Measurements from ENCODE around the gene SH3RF1. TPM values are rescaled to one million over a fixed set of nuclear protein-coding genes. Genes with fewer than 3 reads are reported as not detected.
A peak's percentile ranks its signal among the peaks of the same experiment; 100 is the strongest.

The SH3RF1 gene
- total RNA-seq, 1 experiment from 2014 or later = 15.3 TPM

DNA sequence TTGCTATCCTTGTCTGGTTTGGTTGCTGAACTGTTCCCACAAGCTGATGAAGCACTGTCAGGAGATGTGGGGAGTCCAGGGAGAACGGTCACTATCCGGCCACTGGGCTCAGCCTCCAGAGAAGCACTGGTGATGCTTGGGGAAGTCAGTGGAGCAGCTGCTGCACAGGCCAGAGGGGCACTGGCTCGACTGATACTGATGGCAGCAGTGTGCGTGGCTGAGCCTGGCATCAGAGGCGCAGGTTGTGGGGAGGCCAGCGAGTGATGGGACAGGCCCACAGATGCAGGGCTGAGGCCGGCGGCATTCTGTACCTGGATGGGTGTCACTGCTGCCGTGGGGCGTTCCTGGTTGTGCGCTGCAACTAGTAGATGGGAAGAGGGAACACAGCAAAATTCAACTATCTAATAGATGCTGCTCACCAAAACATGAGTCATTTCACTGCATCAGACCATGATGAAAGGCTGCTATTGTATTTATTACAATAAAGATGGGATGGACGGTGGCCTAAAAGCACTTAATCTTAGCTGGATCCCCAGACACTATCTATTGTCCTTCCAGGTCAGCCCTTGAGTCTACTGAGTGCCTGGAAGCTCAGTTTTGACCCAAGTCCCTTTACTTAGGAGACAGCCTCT is 154.4 kb downstream of the SH3RF1 start:
- 0 out of 7 replicates have a peak overlapping the region, but pooled peaks of 1 of the 3 experiments have one; percentile 32 for H3K27ac Mint-ChIP-seq
- no peaks in the 10 kb centered on the region for H3K79me2 ChIP-seq (ENCODE audit: insufficient read depth, low read length)
- H3K36me3 Mint-ChIP-seq (ENCODE audit: insufficient read depth in 1 of 3, low read depth in 3 of 3) = peaks cover 14 to 44% (median 29%) of the 10 kb centered on the region in 3 experiments
- no peak overlapping the region for H3K4ac ChIP-seq (ENCODE audit: low read depth, low read length)
- no peaks in the 10 kb centered on the region for H3K9me3 ChIP-seq (ENCODE audit: control insufficient read depth, low read depth, low read length)
- no peak overlapping the region for H2BK15ac ChIP-seq (ENCODE audit: low read depth, low read length)
- H4K91ac ChIP-seq (ENCODE audit: insufficient read length, low read depth, low read length) = no peak overlapping the region
- H3K14ac ChIP-seq (ENCODE audit: insufficient read depth, low read length) = no peak overlapping the region
- no peak overlapping the region for H2BK120ac ChIP-seq (ENCODE audit: low read depth, low read length, poor library complexity, severe bottlenecking)
- H3K4me1 ChIP-seq (ENCODE audit: insufficient read depth, low read length) = peaks cover 3% of the 10 kb centered on the region; the same call in 1 of the 2 replicates
- H2BK5ac ChIP-seq (ENCODE audit: insufficient read length, low read length) = no peak overlapping the region
- no peak overlapping the region for H2AFZ ChIP-seq (ENCODE audit: low read length)
- H3K9ac ChIP-seq (ENCODE audit: extremely low read depth, insufficient read length, low read length) = no peak overlapping the region
- H3K23ac ChIP-seq (ENCODE audit: insufficient read length, low read depth, low read length) = no peak overlapping the region
- no peaks in the 10 kb centered on the region for H3K27me3 Mint-ChIP-seq (ENCODE audit: low read depth)
- peaks cover 17 to 22% of the 10 kb centered on the region in 2 experiments for H3K4me1 Mint-ChIP-seq
- WGBS (ENCODE audit: extremely low coverage, insufficient read length, low lambda C conversion rate) = no CpG with 5 or more reads among the region's 12 CpGs
- H3K4me2 ChIP-seq (ENCODE audit: insufficient read depth, insufficient read length, low read length) = no peak overlapping the region
- H3K9me3 Mint-ChIP-seq = no peaks in the 10 kb centered on the region
- no peak overlapping the region for H3K27ac ChIP-seq (ENCODE audit: insufficient read length, low read depth, low read length)
- no peaks in the 10 kb centered on the region for H3K79me1 ChIP-seq (ENCODE audit: insufficient read depth, low read depth, low read length, poor library complexity, severe bottlenecking)
- no peak overlapping the region for H2BK20ac ChIP-seq (ENCODE audit: low read depth, low read length, poor library complexity, severe bottlenecking)
- no peak overlapping the region for H3K56ac ChIP-seq (ENCODE audit: insufficient read length, low read depth, low read length)
- no peak overlapping the region for H2BK12ac ChIP-seq (ENCODE audit: insufficient read length, low read depth, low read length)
- H4K5ac ChIP-seq (ENCODE audit: insufficient read length, low read depth, low read length) = no peak overlapping the region
- no peak overlapping the region for H2AK5ac ChIP-seq (ENCODE audit: insufficient read length, low read length)
- no peaks in the 10 kb centered on the region for H3K23me2 ChIP-seq (ENCODE audit: insufficient read length, low read depth, low read length, poor library complexity, severe bottlenecking)
- no peaks in the 10 kb centered on the region for H4K20me1 ChIP-seq (ENCODE audit: control insufficient read depth, insufficient read depth, insufficient read length)
- H3K4me3 Mint-ChIP-seq = no peak overlapping the region
- no peak overlapping the region for H4K8ac ChIP-seq (replicated peaks; ENCODE audit: insufficient read length, low read depth, low read length)
- TF ChIP-seq, protein P1, sequence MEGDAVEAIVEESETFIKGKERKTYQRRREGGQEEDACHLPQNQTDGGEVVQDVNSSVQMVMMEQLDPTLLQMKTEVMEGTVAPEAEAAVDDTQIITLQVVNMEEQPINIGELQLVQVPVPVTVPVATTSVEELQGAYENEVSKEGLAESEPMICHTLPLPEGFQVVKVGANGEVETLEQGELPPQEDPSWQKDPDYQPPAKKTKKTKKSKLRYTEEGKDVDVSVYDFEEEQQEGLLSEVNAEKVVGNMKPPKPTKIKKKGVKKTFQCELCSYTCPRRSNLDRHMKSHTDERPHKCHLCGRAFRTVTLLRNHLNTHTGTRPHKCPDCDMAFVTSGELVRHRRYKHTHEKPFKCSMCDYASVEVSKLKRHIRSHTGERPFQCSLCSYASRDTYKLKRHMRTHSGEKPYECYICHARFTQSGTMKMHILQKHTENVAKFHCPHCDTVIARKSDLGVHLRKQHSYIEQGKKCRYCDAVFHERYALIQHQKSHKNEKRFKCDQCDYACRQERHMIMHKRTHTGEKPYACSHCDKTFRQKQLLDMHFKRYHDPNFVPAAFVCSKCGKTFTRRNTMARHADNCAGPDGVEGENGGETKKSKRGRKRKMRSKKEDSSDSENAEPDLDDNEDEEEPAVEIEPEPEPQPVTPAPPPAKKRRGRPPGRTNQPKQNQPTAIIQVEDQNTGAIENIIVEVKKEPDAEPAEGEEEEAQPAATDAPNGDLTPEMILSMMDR (conservative IDR thresholded peaks at IDR 0.05) = no peak
- H3K27me3 ChIP-seq (ENCODE audit: insufficient read depth, low read length) = no peaks in the 10 kb centered on the region
- no peak overlapping the region for H3T11ph ChIP-seq (ENCODE audit: low read length)
- DNase-seq = no peak
- H3K18ac ChIP-seq (ENCODE audit: insufficient read length, low read depth, low read length) = no peak overlapping the region

Data from H9 (cell line).